OCI-LY3 (cell line): ENCODE data around the gene UBE2J1.

Experiments used
- CTCF ChIP-seq: fragments of 200-600, 300-600 bp; sonication (generic); IDR thresholded peaks from 2 replicates; pipeline ENCODE4 v1.5.1; 2014; ENCODE audit warnings: antibody characterized with exemption, low read length, low read depth
- EZH2phosphoT487 ChIP-seq: fragments of 200-600 bp; shearing (Covaris generic); IDR thresholded peaks from 2 replicates; pipeline ENCODE4 v1.6.1; 2018; ENCODE audit warnings: antibody characterized with exemption, mixed run types, low read depth

GRCh38 chr6:89368999-89369398, 16.5 kb upstream of the UBE2J1 start:
- TF ChIP-seq CTCF (peak; percentile 32; the same call in 1 of the 2 replicates), EZH2phosphoT487 (no peak)
